PC-9 (cell line): Measurements from ENCODE around the gene PKNOX2. TPM values are rescaled to one million over a fixed set of nuclear protein-coding genes. Genes with fewer than 3 reads are reported as not detected.
A peak's percentile ranks its signal among the peaks of the same experiment; 100 is the strongest.

Experiments
- BruUV-seq: library from RNA; stranded (reverse); fragments of 400-500 nt; replicated peaks from 2 replicates; lab custom pipeline; 2021; lab: Mats Ljungman, UMichigan
- CTCF ChIA-PET: fragments of 300-600 bp; sonication (Branson Sonifier 250); formaldehyde crosslinking; loops from one replicate; lab custom pipeline; 2022; ENCODE audit warnings: antibody characterized with exemption; lab: Charles Lee
- POLR2A ChIA-PET: fragments of 300-600 bp; sonication (Branson Sonifier 250); formaldehyde crosslinking; loops from one replicate; lab custom pipeline; 2022; ENCODE audit warnings: antibody characterized with exemption; ENCODE audit not compliant: unreplicated experiment; lab: Charles Lee
- DNase-seq, 2 experiments: peaks; one replicate each; pipeline versions ENCODE4 v3.0.0 to v3.0.0-alpha.2; 2015 to 2022; ENCODE audit warnings: mixed read lengths in 1 of 2
- H2AFZ ChIP-seq: fragments of 200-600 bp; sonication (generic); 2 replicates; pipeline ENCODE4 v1.8.1; 2017; ENCODE audit warnings: antibody characterized with exemption
- H3F3A ChIP-seq: fragments of 200-600 bp; sonication (generic); 2 replicates; pipeline ENCODE4 v1.8.1; 2017; ENCODE audit warnings: antibody characterized with exemption, mild to moderate bottlenecking, low read depth; ENCODE audit not compliant: insufficient read depth
- H3K27ac ChIP-seq: fragments of 200-600 bp; sonication (generic); 2 replicates; pipeline ENCODE4 v1.6.1; 2016; ENCODE audit warnings: mixed run types
- H3K27me3 ChIP-seq: fragments of 200-600 bp; sonication (generic); 2 replicates; pipeline ENCODE4 v1.6.1; 2016; ENCODE audit warnings: low read depth, mixed run types; ENCODE audit not compliant: insufficient read depth
- H3K36me3 ChIP-seq: fragments of 200-600 bp; sonication (generic); 2 replicates; pipeline ENCODE4 v1.6.1; 2016; ENCODE audit warnings: low read depth, mixed run types
- H3K4me1 ChIP-seq: fragments of 200-600 bp; sonication (generic); replicated peaks from 2 replicates; pipeline ENCODE4 v1.6.1; 2016; ENCODE audit warnings: mixed run types; ENCODE audit not compliant: insufficient read depth
- H3K4me2 ChIP-seq: fragments of 200-600 bp; sonication (generic); 2 replicates; pipeline ENCODE4 v1.6.1; 2017; ENCODE audit warnings: mixed run types
- H3K4me3 ChIP-seq: fragments of 200-600 bp; sonication (generic); 2 replicates; pipeline ENCODE4 v1.6.1; 2016; ENCODE audit warnings: mixed run types
- H3K79me2 ChIP-seq: fragments of 200-600 bp; sonication (generic); 2 replicates; pipeline ENCODE4 v1.6.1; 2017; ENCODE audit warnings: low read depth, mixed run types
- H3K9me2 ChIP-seq: fragments of 200-600 bp; sonication (generic); 2 replicates; pipeline ENCODE4 v1.8.1; 2017; ENCODE audit warnings: mild to moderate bottlenecking; ENCODE audit not compliant: insufficient read depth
- H3K9me3 ChIP-seq: fragments of 200-600 bp; sonication (generic); 2 replicates; pipeline ENCODE4 v1.8.1; 2016; ENCODE audit warnings: low read depth; ENCODE audit not compliant: insufficient read depth
- H4K20me1 ChIP-seq: fragments of 200-600 bp; sonication (generic); 2 replicates; pipeline ENCODE4 v1.8.1; 2017; ENCODE audit not compliant: insufficient read depth
- EZH2 ChIP-seq: fragments of 200-600 bp; sonication (generic); IDR thresholded peaks from 2 replicates; pipeline ENCODE4 v1.8.0; 2017; ENCODE audit warnings: antibody characterized with exemption, low read depth
- intact Hi-C: fragments of 100-400 bp; cut with micrococcal nuclease; formaldehyde crosslinking; loops from one replicate; pipeline ENCODE4 v1.10.0; 2022; ENCODE audit not compliant: unreplicated experiment
- total RNA-seq: library from RNA; stranded (reverse); gene quantifications from 2 replicates; pipeline ENCODE4 v1.2.3, GENCODE V29; 2021
- TF ChIP-seq, protein P1 (sequence below): fragments of 200-600 bp; sonication (generic); conservative IDR thresholded peaks from 2 replicates; pipeline ENCODE4 v1.6.1; 2017; ENCODE audit warnings: mixed run types, antibody characterized with exemption, mild to moderate bottlenecking, moderate library complexity

PKNOX2 gene
- total RNA-seq, 1 experiment from 2014 or later: not detected

DNA sequence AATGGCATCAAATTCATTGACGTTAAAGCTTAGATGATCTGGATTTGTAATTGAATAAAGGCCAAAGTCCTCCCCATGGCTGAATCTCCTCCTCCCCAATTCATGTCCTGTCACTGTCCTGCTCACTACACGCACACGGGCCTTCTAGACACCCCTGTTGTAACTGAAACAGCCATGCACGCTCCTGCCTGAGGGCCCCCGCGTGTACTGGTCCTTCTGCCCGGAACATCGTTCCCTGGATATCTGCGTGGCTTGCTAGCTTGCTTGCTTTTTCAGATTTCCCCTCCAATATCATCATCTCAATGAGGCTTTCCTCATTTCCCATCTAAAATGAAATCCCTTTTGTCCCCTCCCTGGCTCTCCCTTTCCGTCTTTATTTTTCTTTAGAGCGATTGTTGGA is 15.3 kb downstream of the PKNOX2 start:
- no peaks in the 10 kb centered on the region for H4K20me1 ChIP-seq
- peaks cover 11% of the 10 kb centered on the region for H3K27me3 ChIP-seq
- intact Hi-C loops: no loop called here
- DNase-seq: no peak
- no peak overlapping the region for H3K27ac ChIP-seq
- H3K79me2 ChIP-seq: no peaks in the 10 kb centered on the region
- no peak overlapping the region for H3K4me2 ChIP-seq
- no peaks in the 10 kb centered on the region for H3K9me2 ChIP-seq
- no TSS peak for BruUV-seq
- H3K4me3 ChIP-seq: no peak overlapping the region
- H3K9me3 ChIP-seq: no peaks in the 10 kb centered on the region
- TF ChIP-seq, protein P1, sequence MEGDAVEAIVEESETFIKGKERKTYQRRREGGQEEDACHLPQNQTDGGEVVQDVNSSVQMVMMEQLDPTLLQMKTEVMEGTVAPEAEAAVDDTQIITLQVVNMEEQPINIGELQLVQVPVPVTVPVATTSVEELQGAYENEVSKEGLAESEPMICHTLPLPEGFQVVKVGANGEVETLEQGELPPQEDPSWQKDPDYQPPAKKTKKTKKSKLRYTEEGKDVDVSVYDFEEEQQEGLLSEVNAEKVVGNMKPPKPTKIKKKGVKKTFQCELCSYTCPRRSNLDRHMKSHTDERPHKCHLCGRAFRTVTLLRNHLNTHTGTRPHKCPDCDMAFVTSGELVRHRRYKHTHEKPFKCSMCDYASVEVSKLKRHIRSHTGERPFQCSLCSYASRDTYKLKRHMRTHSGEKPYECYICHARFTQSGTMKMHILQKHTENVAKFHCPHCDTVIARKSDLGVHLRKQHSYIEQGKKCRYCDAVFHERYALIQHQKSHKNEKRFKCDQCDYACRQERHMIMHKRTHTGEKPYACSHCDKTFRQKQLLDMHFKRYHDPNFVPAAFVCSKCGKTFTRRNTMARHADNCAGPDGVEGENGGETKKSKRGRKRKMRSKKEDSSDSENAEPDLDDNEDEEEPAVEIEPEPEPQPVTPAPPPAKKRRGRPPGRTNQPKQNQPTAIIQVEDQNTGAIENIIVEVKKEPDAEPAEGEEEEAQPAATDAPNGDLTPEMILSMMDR: no peak
- no peak for TF ChIP-seq EZH2
- H3K4me1 ChIP-seq: no peaks in the 10 kb centered on the region
- ChIA-PET CTCF (no interaction called here), POLR2A (no interaction called here)
- H2AFZ ChIP-seq: no peak overlapping the region
- H3F3A ChIP-seq: no peaks in the 10 kb centered on the region
- no peaks in the 10 kb centered on the region for H3K36me3 ChIP-seq

DNA sequence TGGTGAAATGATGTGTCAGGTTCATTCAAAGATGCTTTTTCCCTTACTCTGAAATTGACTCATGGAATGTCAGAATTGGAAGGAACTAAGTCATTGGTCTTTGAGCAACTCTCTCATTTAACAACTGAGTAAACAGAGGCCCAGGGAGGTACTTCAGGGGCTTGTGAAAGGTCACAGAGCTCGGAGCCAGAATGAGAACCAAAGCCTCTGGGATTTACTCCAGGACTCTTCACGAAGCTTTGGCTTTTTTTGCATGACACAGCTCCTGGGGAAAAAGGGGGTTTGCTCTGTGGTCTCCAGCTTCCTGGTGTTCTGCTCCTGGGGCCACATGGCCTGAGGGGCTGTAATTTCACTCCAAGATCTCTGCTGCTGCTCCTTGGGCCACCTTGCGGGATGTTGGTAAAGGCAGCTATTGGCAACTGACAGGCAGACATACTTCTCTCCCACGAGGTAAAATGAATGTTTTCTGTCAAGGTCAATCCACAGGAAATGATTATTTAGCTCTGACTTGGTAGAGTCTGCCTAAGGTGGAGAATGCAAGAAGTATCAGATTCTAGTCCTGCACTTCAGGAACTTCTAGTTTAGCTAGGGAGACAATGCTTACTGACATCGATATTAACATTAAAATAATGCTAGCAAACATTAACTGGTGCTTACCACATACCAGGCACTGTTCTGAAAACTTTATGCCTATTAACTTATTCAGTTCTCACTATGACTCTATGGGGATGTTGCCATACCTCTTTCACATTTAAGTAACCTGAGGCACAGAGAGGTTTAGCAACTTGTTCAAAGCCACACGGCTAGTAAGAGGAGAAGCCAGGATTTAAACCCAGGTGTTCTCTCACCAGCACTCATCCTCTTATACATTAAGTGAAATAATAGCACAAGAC is 16.1 kb downstream of the PKNOX2 start:
- peak in 1 of 2 experiments; percentile 58 for DNase-seq

GRCh38 chr11:125182573-125182972 is 18.0 kb downstream of the PKNOX2 start:
- Histone ChIP-seq H3K4me1 (no peaks in the 10 kb centered on the region), H3K36me3 (no peaks in the 10 kb centered on the region), H2AFZ (no peak overlapping the region), H3K4me2 (no peak overlapping the region), H3K9me2 (no peaks in the 10 kb centered on the region), H4K20me1 (no peaks in the 10 kb centered on the region), H3K9me3 (no peaks in the 10 kb centered on the region), H3K79me2 (no peaks in the 10 kb centered on the region), H3K27ac (no peak overlapping the region), H3F3A (no peaks in the 10 kb centered on the region), H3K27me3 (peaks cover 6% of the 10 kb centered on the region; the same call in 1 of the 2 replicates), H3K4me3 (no peak overlapping the region)
- intact Hi-C loops: no loop called here
- ChIA-PET CTCF (no interaction called here), POLR2A (no interaction called here)
- TF ChIP-seq EZH2: no peak
- TF ChIP-seq, protein P1: no peak
- no TSS peak for BruUV-seq
- no peak for DNase-seq

More for the DNA sequence above, 16.1 kb downstream of the PKNOX2 start:
- intact Hi-C loops: no loop called here
- Histone ChIP-seq H3K27ac (no peak overlapping the region), H3K4me3 (no peak overlapping the region), H3K79me2 (no peaks in the 10 kb centered on the region), H3K4me1 (no peaks in the 10 kb centered on the region), H3K9me2 (no peaks in the 10 kb centered on the region), H3K36me3 (no peaks in the 10 kb centered on the region), H3F3A (no peaks in the 10 kb centered on the region), H3K4me2 (no peak overlapping the region), H3K27me3 (peaks cover 11% of the 10 kb centered on the region), H4K20me1 (no peaks in the 10 kb centered on the region), H2AFZ (no peak overlapping the region), H3K9me3 (no peaks in the 10 kb centered on the region)
- BruUV-seq: no TSS peak
- ChIA-PET POLR2A (no interaction called here), CTCF (no interaction called here)
- TF ChIP-seq, protein P1: no peak
- TF ChIP-seq EZH2: no peak
